Esophagus muscularis mucosa (tissue), 4 donors: ENCODE data around the gene CALD1. TPM values are rescaled to one million over a fixed set of nuclear protein-coding genes. Genes with fewer than 3 reads are reported as not detected.
A peak's percentile ranks its signal among the peaks of the same experiment; 100 is the strongest.

Source experiments
- DNase-seq: peaks from one replicate; pipeline ENCODE4 v3.0.0-alpha.2; 2017; ENCODE audit errors: extremely low spot score
- H3K27ac ChIP-seq, 4 donors: fragments of 200-600 bp; sonication (generic); replicated peaks in 1 of 4; 1 replicate in 3 of 4; 2 replicates in 1 of 4; pipeline ENCODE4 v1.5.1; 2016 to 2019; ENCODE audit warnings: mild to moderate bottlenecking in 1 of 4
- H3K27me3 ChIP-seq, 4 donors: fragments of 200-600 bp; sonication (generic); one replicate each; pipeline versions ENCODE4 v1.5.1 to v1.6.0; 2016 to 2019
- H3K36me3 ChIP-seq, 4 donors: fragments of 200-600 bp; sonication (generic); one replicate each; pipeline ENCODE4 v1.5.1; 2016 to 2019
- H3K4me1 ChIP-seq, 4 donors: fragments of 200-600 bp; sonication (generic); one replicate each; pipeline ENCODE4 v1.5.1; 2016 to 2019
- H3K4me3 ChIP-seq, 4 donors: fragments of 200-600 bp; sonication (generic); 1 replicate in 2 of 4; 2 replicates in 2 of 4; pipeline ENCODE4 v1.5.1; 2016 to 2019; ENCODE audit warnings: mild to moderate bottlenecking in 4 of 4, moderate library complexity in 1 of 4
- H3K9me3 ChIP-seq, 4 donors: fragments of 200-600 bp; sonication (generic); 1 replicate in 3 of 4; 2 replicates in 1 of 4; pipeline ENCODE4 v1.5.1; 2016 to 2019
- CTCF ChIP-seq, 3 experiments: fragments of 200-600 bp in 2 of 3; fragments of 450-650 bp in 1 of 3; sonication (generic) in 2 of 3; IDR thresholded peaks; one replicate each; pipeline ENCODE4 v1.5.1; 2017 to 2019; ENCODE audit warnings: antibody characterized with exemption in 3 of 3, mild to moderate bottlenecking in 2 of 3, moderate library complexity in 1 of 3
- EP300 ChIP-seq: sonication (generic); formaldehyde crosslinking; IDR thresholded peaks from one replicate; pipeline ENCODE4 v1.6.1; 2017; ENCODE audit warnings: antibody characterized with exemption
- POLR2A ChIP-seq: fragments of 450-650 bp; IDR thresholded peaks from one replicate; pipeline ENCODE4 v1.6.1; 2017; ENCODE audit warnings: antibody characterized with exemption, moderate library complexity, mild to moderate bottlenecking, low read depth
- POLR2AphosphoS5 ChIP-seq, 2 donors: sonication (generic); formaldehyde crosslinking; IDR thresholded peaks; one replicate each; pipeline ENCODE4 v1.6.1; 2017; ENCODE audit warnings: antibody characterized with exemption in 2 of 2
- WGBS: methylation state at CpG from one replicate; pipeline ENCODE4 v1.1.5; 2018; 5-methylcytosine and 5-hydroxymethylcytosine counted together
- intact Hi-C: fragments of 100-400 bp; cut with DNase I; formaldehyde crosslinking; loops from one replicate; pipeline ENCODE4 v1.15.1; 2023
- total RNA-seq, 4 donors: library from RNA; depleted of rRNA; stranded (reverse); fragments of >200 nt; gene quantifications; one replicate each; pipeline versions ENCODE4 v1.1.0 to v1.2.1, GENCODE V29; 2016

The CALD1 gene
- total RNA-seq, 4 donors from 2014 or later = 2,057 to 3,140 (median 2,687) TPM

GRCh38 chr7:134927076-134927475 lies 147.6 kb downstream of the CALD1 start:
- Histone ChIP-seq H3K4me3 (no peak overlapping the region), H3K27ac (peak overlapping the region; percentile 40 to 89 (median 48)), H3K4me1 (peaks cover 35 to 71% (median 69%) of the 10 kb centered on the region in 4 donors), H3K27me3 (no peaks in the 10 kb centered on the region), H3K36me3 (peaks cover 0 to 29% (median 17%) of the 10 kb centered on the region in 4 donors), H3K9me3 (no peaks in the 10 kb centered on the region)
- WGBS = 71% methylated on average over 2 of the region's 2 CpGs
- peak; percentile 29 for DNase-seq
- TF ChIP-seq CTCF (IDR thresholded peaks at IDR 0.05) (no peak), POLR2A (no peak), EP300 (no peak), POLR2AphosphoS5 (IDR thresholded peaks at IDR 0.05) (peak in 1 of 2 donors; percentile 2)
- intact Hi-C loops = no loop called here

- Histone ChIP-seq H3K4me3 (no peak overlapping the region), H3K9me3 (no peaks in the 10 kb centered on the region), H3K4me1 (peaks cover 34 to 71% (median 70%) of the 10 kb centered on the region in 4 donors), H3K27ac (peak overlapping the region; percentile 44 to 89 (median 68)), H3K36me3 (peaks cover 0 to 29% (median 17%) of the 10 kb centered on the region in 4 donors), H3K27me3 (no peaks in the 10 kb centered on the region)
- TF ChIP-seq EP300 (no peak), POLR2A (no peak), CTCF (IDR thresholded peaks at IDR 0.05) (no peak)
- intact Hi-C loops = no loop called here
- WGBS = 91% methylated on average over 3 of the region's 3 CpGs
- no peak for DNase-seq
Measured at GRCh38 chr7:134927723-134928122, 148.3 kb downstream of the CALD1 start.

- intact Hi-C loops = no loop called here
- H3K9me3 ChIP-seq = no peaks in the 10 kb centered on the region
Measured at GRCh38 chr7:134928554-134928953, 149.1 kb downstream of the CALD1 start.

GRCh38 chr7:134931487-134931886 lies 152.1 kb downstream of the CALD1 start:
- Histone ChIP-seq H3K4me1 (peaks cover 41 to 84% (median 83%) of the 10 kb centered on the region in 4 donors), H3K4me3 (no peak overlapping the region), H3K36me3 (peaks cover 0 to 52% (median 41%) of the 10 kb centered on the region in 4 donors), H3K27ac (peak overlapping the region; percentile 82 to 89 (median 84)), H3K9me3 (no peaks in the 10 kb centered on the region), H3K27me3 (no peaks in the 10 kb centered on the region)
- intact Hi-C loops = loop anchor here (10.0 kb wide), 1 partner anchor 147 kb away; no protein-coding TSS in a partner anchor
- no peak for DNase-seq
- peak in 1 of 2 donors; percentile 31 for TF ChIP-seq POLR2AphosphoS5 (IDR thresholded peaks at IDR 0.05)
- TF ChIP-seq CTCF (IDR thresholded peaks at IDR 0.05) = no peak
- no peak for TF ChIP-seq EP300
- 35% methylated on average over 1 of the region's 1 CpG for WGBS

More at GRCh38 chr7:134928554-134928953, 149.1 kb downstream of the CALD1 start:
- DNase-seq = peak; percentile 57
- Histone ChIP-seq H3K27ac (peak overlapping the region; percentile 34 to 89 (median 66)), H3K27me3 (no peaks in the 10 kb centered on the region), H3K4me3 (no peak overlapping the region), H3K4me1 (peaks cover 32 to 72% (median 70%) of the 10 kb centered on the region in 4 donors), H3K36me3 (peaks cover 0 to 33% (median 17%) of the 10 kb centered on the region in 4 donors)
- TF ChIP-seq POLR2AphosphoS5 (IDR thresholded peaks at IDR 0.05) (no peak), CTCF (IDR thresholded peaks at IDR 0.05) (no peak), POLR2A (no peak), EP300 (no peak)
- WGBS = 94% methylated on average over 18 of the region's 18 CpGs
